Measurements from ENCODE around the gene GMEB1.

DNA sequence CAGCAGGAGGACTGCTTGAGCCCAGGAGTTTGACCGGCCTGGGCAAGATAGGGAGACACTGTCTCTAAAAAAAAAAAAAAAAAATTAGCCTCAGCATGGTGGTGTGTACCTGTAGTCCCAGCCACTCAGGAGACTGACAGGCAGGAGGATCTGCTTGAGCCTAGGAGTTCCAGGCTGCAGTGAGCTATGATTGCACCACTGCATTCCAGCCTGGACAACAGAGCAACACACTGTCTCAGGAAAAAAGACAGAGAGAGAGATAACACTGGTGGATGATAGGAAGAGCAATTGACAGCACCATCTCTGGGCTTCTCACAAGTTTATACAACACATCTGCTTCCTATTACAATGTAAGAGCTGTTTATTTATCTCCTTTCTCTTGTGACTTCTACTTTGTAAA is 22.5 kb upstream of the GMEB1 start:
- no peak for TF ChIP-seq TEAD4 (IDR thresholded peaks at IDR 0.05)
- no peak for TF ChIP-seq EP300 (IDR thresholded peaks at IDR 0.05; ENCODE audit: borderline replicate concordance)
- TF ChIP-seq FOXM1 (IDR thresholded peaks at IDR 0.05; ENCODE audit: borderline replicate concordance, low read depth) = no peak
- no peak for TF ChIP-seq RAD21 (IDR thresholded peaks at IDR 0.05; ENCODE audit: low read depth)
